Keratinocyte (primary cell): Measurements from ENCODE around the gene SMG6. TPM values are rescaled to one million over a fixed set of nuclear protein-coding genes. Genes with fewer than 3 reads are reported as not detected.

Experiments
- DNase-seq: peaks from one replicate; pipeline ENCODE4 v3.0.0-alpha.2; 2011; ENCODE audit warnings: low read depth, missing footprints, low spot score
- FAIRE-seq: peaks from 2 replicates; lab custom pipeline; 2011; peaks lifted over from hg19 to GRCh38; lab: Jason Lieb, UNC
- H2AFZ ChIP-seq: 2 replicates; pipeline ENCODE4 v1.6.0; 2012; ENCODE audit warnings: low read length, control low read depth, inconsistent platforms; ENCODE audit not compliant: control insufficient read depth
- H3K27ac ChIP-seq: 2 replicates; pipeline ENCODE4 v1.5.1; 2011; ENCODE audit warnings: low read length; ENCODE audit not compliant: control insufficient read depth, insufficient read depth
- H3K27me3 ChIP-seq: 3 replicates; pipeline ENCODE4 v1.6.0; 2011; ENCODE audit warnings: low read length; ENCODE audit not compliant: control insufficient read depth, insufficient read depth; ENCODE audit errors: extremely low read depth
- H3K36me3 ChIP-seq, 2 experiments: 2 replicates in 1 of 2; 3 replicates in 1 of 2; pipeline ENCODE4 v1.5.1; 2011; ENCODE audit warnings: low read length in 2 of 2, mild to moderate bottlenecking in 1 of 2; ENCODE audit not compliant: control insufficient read depth in 2 of 2, insufficient read depth in 2 of 2; ENCODE audit errors: extremely low read depth in 1 of 2
- H3K4me1 ChIP-seq: 3 replicates; pipeline ENCODE4 v1.5.1; 2011; ENCODE audit warnings: low read length; ENCODE audit not compliant: control insufficient read depth, insufficient read depth; ENCODE audit errors: extremely low read depth
- H3K4me2 ChIP-seq: 3 replicates; pipeline ENCODE4 v1.6.0; 2011; ENCODE audit warnings: low read depth, low read length; ENCODE audit not compliant: control insufficient read depth, insufficient read depth; ENCODE audit errors: extremely low read depth
- H3K4me3 ChIP-seq, 3 experiments: fragments of 200-600 bp in 1 of 3; sonication (generic) in 1 of 3; 2 replicates in 2 of 3; 3 replicates in 1 of 3; pipeline ENCODE4 v1.5.1; 2011 to 2016; ENCODE audit warnings: low read length in 3 of 3, mild to moderate bottlenecking in 3 of 3, control low read depth in 2 of 3, inconsistent platforms in 1 of 3, low read depth in 1 of 3, mixed read lengths in 1 of 3, mixed run types in 1 of 3, moderate library complexity in 1 of 3; ENCODE audit not compliant: control insufficient read depth in 2 of 3, insufficient read depth in 2 of 3; ENCODE audit errors: extremely low read depth in 1 of 3
- H3K79me2 ChIP-seq: 2 replicates; pipeline ENCODE4 v1.6.0; 2012; ENCODE audit warnings: low read length; ENCODE audit not compliant: control insufficient read depth, insufficient read depth
- H3K9ac ChIP-seq: 3 replicates; pipeline ENCODE4 v1.6.0; 2011; ENCODE audit warnings: low read length; ENCODE audit not compliant: control insufficient read depth, insufficient read depth; ENCODE audit errors: extremely low read depth
- H3K9me1 ChIP-seq: 3 replicates; pipeline ENCODE4 v1.6.0; 2011; ENCODE audit warnings: low read length; ENCODE audit not compliant: control insufficient read depth, insufficient read depth; ENCODE audit errors: extremely low read depth
- H3K9me3 ChIP-seq: 2 replicates; pipeline ENCODE4 v1.5.1; 2012; ENCODE audit warnings: low read depth, low read length; ENCODE audit not compliant: control insufficient read depth
- H4K20me1 ChIP-seq: 3 replicates; pipeline ENCODE4 v1.6.0; 2011; ENCODE audit warnings: low read length; ENCODE audit not compliant: control insufficient read depth, insufficient read depth; ENCODE audit errors: extremely low read depth
- EZH2 ChIP-seq: IDR thresholded peaks from one replicate; pipeline ENCODE4 v1.6.1; 2012; ENCODE audit warnings: inconsistent platforms, mild to moderate bottlenecking, low read length, moderate library complexity
- dilution Hi-C: fragments of 300-500 bp; cut with MboI; formaldehyde crosslinking; loops from one replicate; pipeline ENCODE4 v1.7.0; 2020; ENCODE audit warnings: low sequenced_read_pairs; ENCODE audit not compliant: extremely low pct_ligation_motif_present
- polyA plus RNA-seq, 5 experiments: library from polyadenylated mRNA; depleted of rRNA in 3 of 5; stranded (reverse) in 3 of 5; stranded (forward) in 1 of 5; unstranded in 1 of 5; fragments of >200 nt; gene quantifications; 1 replicate in 1 of 5; 2 replicates in 3 of 5; 3 replicates in 1 of 5; pipeline versions ENCODE4 v1.2.1 to v1.2.3, GENCODE V29; 2011 to 2012; ENCODE audit warnings: missing spikeins in 2 of 5, low read depth in 1 of 5, low replicate concordance in 1 of 5
- TF ChIP-seq, protein P1 (sequence below), 3 experiments: IDR thresholded peaks in 1 of 3; conservative IDR thresholded peaks in 1 of 3; optimal IDR thresholded peaks in 1 of 3; 2 replicates in 2 of 3; 3 replicates in 1 of 3; pipeline versions ENCODE3 to v1.5.1; 2011; ENCODE audit warnings: low read length in 3 of 3, mild to moderate bottlenecking in 3 of 3, moderate library complexity in 2 of 3, control low read depth in 1 of 3, inconsistent platforms in 1 of 3; ENCODE audit not compliant: insufficient read depth in 2 of 3; ENCODE audit errors: extremely low read depth in 1 of 3

The SMG6 gene
- polyA plus RNA-seq, 1 donor (not counting 4 experiments of a cell fraction or from before 2014, with no cell fraction given) = 3.6 TPM

DNA sequence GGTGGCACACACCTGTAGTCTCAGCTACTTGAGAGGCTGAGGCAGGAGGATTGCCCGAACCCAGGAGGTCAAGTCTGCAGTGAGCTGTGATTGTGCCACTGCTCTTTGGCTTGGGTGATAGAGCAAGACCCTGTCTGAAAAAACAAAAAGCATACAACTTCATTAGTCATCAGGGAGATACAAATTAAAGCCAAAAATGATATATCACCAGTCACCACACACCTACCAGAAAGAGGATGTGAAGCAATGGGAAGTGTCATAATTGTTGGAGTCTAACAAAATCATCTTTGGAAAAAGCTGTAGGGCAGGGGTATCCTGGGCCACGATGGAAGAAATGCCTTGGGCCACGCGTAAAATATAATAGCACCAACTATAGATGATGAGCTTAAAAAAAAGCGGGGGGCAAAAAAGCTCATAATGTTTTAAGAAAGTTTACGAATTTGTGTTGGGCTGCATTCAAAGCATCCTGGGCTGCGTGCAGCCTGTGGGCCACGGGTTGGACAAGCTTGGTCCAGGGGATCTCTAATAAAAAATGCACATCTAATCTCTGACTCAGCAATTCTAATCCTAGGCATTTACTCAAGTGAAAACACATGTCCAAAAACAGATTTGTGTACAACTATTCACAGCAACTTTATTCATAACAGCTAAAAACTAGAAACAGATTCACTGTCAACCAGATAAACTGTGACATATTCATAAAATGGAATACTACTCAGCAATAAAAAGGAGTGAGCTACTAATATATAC is 182.8 kb downstream of the SMG6 start:
- TF ChIP-seq, protein P1, sequence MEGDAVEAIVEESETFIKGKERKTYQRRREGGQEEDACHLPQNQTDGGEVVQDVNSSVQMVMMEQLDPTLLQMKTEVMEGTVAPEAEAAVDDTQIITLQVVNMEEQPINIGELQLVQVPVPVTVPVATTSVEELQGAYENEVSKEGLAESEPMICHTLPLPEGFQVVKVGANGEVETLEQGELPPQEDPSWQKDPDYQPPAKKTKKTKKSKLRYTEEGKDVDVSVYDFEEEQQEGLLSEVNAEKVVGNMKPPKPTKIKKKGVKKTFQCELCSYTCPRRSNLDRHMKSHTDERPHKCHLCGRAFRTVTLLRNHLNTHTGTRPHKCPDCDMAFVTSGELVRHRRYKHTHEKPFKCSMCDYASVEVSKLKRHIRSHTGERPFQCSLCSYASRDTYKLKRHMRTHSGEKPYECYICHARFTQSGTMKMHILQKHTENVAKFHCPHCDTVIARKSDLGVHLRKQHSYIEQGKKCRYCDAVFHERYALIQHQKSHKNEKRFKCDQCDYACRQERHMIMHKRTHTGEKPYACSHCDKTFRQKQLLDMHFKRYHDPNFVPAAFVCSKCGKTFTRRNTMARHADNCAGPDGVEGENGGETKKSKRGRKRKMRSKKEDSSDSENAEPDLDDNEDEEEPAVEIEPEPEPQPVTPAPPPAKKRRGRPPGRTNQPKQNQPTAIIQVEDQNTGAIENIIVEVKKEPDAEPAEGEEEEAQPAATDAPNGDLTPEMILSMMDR (optimal IDR thresholded peaks at IDR 0.05 in 1 of 3, IDR thresholded peaks at IDR 0.05 in 1 of 3, conservative IDR thresholded peaks at IDR 0.05 in 1 of 3; ENCODE audit: extremely low read depth in 1 of 3, insufficient read depth in 2 of 3, low read length in 3 of 3) = no peak
- dilution Hi-C loops = no loop called here
- no peaks in the 10 kb centered on the region for H3K9me1 ChIP-seq

DNA sequence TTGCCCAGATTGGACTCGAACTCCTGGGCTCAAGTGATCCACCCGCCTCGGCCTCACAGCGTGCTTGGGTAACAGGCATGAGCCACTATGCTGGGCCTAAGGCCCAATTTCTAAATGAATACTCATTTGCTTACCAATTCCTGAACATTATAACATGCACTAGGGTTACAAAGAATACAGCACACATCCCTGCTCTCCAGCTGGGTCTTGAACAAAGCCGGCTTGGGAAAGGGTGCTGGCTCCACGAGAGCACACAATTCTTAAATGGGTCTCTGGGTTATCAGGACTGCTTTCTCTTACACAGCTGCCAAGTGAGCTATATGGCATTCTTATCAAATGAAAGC is 190.3 kb downstream of the SMG6 start:
- H3K4me1 ChIP-seq = no peaks in the 10 kb centered on the region
- no peaks in the 10 kb centered on the region for H3K79me2 ChIP-seq
- DNase-seq (no peak), FAIRE-seq (no peak)
- TF ChIP-seq, protein P1 (optimal IDR thresholded peaks at IDR 0.05 in 1 of 3, IDR thresholded peaks at IDR 0.05 in 1 of 3, conservative IDR thresholded peaks at IDR 0.05 in 1 of 3; ENCODE audit: extremely low read depth in 1 of 3, insufficient read depth in 2 of 3, low read length in 3 of 3) = no peak
- TF ChIP-seq EZH2 = no peak
- no peak overlapping the region for H3K4me3 ChIP-seq
- no peak overlapping the region for H3K9ac ChIP-seq
- peaks cover 3% of the 10 kb centered on the region for H3K9me1 ChIP-seq
- H3K27me3 ChIP-seq = no peaks in the 10 kb centered on the region
- H4K20me1 ChIP-seq = no peaks in the 10 kb centered on the region
- dilution Hi-C loops = no loop called here
- no peaks in the 10 kb centered on the region for H3K36me3 ChIP-seq
- H2AFZ ChIP-seq = no peak overlapping the region
- H3K27ac ChIP-seq = no peak overlapping the region
- H3K4me2 ChIP-seq = no peak overlapping the region
- no peaks in the 10 kb centered on the region for H3K9me3 ChIP-seq

More for the DNA sequence above, 182.8 kb downstream of the SMG6 start:
- Histone ChIP-seq H3K79me2 (no peaks in the 10 kb centered on the region), H3K4me2 (no peak overlapping the region), H3K27me3 (no peaks in the 10 kb centered on the region), H3K9ac (no peak overlapping the region), H3K4me3 (no peak overlapping the region), H3K4me1 (peaks cover 20% of the 10 kb centered on the region), H3K36me3 (peaks cover 2 to 3% of the 10 kb centered on the region in 2 experiments), H3K9me3 (no peaks in the 10 kb centered on the region), H3K27ac (no peak overlapping the region), H4K20me1 (no peaks in the 10 kb centered on the region), H2AFZ (no peak overlapping the region)
- FAIRE-seq (no peak), DNase-seq (no peak)
